ENCODE measurements around the gene CRBN.

The CRBN gene

DNA sequence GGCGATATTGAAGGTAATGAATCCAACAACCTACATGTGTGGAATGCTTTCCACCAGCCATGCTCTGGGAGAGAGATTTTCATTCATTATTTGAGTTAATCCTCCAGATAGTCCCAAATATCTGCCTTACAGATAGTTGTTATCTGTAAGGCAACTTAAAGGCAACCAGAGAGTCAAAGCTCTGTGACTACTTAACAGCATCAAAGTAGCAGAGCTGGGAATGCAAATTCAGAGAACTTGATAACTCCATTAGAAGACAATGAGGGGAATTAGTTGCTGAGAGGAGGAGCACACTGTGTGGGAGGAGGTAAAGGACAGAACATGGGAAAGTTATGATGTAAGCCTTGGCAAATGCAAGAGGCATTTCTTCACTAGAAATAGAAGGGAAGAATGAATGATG, 10.5 kb upstream of the CRBN start:
- TF ChIP-seq CEBPB (IDR thresholded peaks at IDR 0.05) (no peak), ZBTB7A (IDR thresholded peaks at IDR 0.05; ENCODE audit: low read depth) (no peak), RAD21 (IDR thresholded peaks at IDR 0.05; ENCODE audit: low read depth) (no peak), TEAD4 (IDR thresholded peaks at IDR 0.05) (no peak), NFIC (IDR thresholded peaks at IDR 0.05) (no peak), YY1 (IDR thresholded peaks at IDR 0.05; ENCODE audit: low read depth) (no peak), TCF12 (IDR thresholded peaks at IDR 0.05; ENCODE audit: low read depth) (no peak), CREB1 (IDR thresholded peaks at IDR 0.05; ENCODE audit: low read depth) (no peak), EP300 (IDR thresholded peaks at IDR 0.05; ENCODE audit: borderline replicate concordance) (no peak), EGR1 (IDR thresholded peaks at IDR 0.05) (no peak), FOXM1 (IDR thresholded peaks at IDR 0.05; ENCODE audit: borderline replicate concordance, low read depth) (no peak), TAF1 (IDR thresholded peaks at IDR 0.05; ENCODE audit: low read depth) (no peak)
- TF ChIP-seq, protein P1, sequence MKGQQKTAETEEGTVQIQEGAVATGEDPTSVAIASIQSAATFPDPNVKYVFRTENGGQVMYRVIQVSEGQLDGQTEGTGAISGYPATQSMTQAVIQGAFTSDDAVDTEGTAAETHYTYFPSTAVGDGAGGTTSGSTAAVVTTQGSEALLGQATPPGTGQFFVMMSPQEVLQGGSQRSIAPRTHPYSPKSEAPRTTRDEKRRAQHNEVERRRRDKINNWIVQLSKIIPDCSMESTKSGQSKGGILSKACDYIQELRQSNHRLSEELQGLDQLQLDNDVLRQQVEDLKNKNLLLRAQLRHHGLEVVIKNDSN (IDR thresholded peaks at IDR 0.05), result no peak
- TF ChIP-seq, protein P2, sequence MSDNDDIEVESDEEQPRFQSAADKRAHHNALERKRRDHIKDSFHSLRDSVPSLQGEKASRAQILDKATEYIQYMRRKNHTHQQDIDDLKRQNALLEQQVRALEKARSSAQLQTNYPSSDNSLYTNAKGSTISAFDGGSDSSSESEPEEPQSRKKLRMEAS (IDR thresholded peaks at IDR 0.05), result no peak
- TF ChIP-seq, protein P3, sequence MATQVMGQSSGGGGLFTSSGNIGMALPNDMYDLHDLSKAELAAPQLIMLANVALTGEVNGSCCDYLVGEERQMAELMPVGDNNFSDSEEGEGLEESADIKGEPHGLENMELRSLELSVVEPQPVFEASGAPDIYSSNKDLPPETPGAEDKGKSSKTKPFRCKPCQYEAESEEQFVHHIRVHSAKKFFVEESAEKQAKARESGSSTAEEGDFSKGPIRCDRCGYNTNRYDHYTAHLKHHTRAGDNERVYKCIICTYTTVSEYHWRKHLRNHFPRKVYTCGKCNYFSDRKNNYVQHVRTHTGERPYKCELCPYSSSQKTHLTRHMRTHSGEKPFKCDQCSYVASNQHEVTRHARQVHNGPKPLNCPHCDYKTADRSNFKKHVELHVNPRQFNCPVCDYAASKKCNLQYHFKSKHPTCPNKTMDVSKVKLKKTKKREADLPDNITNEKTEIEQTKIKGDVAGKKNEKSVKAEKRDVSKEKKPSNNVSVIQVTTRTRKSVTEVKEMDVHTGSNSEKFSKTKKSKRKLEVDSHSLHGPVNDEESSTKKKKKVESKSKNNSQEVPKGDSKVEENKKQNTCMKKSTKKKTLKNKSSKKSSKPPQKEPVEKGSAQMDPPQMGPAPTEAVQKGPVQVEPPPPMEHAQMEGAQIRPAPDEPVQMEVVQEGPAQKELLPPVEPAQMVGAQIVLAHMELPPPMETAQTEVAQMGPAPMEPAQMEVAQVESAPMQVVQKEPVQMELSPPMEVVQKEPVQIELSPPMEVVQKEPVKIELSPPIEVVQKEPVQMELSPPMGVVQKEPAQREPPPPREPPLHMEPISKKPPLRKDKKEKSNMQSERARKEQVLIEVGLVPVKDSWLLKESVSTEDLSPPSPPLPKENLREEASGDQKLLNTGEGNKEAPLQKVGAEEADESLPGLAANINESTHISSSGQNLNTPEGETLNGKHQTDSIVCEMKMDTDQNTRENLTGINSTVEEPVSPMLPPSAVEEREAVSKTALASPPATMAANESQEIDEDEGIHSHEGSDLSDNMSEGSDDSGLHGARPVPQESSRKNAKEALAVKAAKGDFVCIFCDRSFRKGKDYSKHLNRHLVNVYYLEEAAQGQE (IDR thresholded peaks at IDR 0.05; ENCODE audit: low read depth), result no peak

DNA sequence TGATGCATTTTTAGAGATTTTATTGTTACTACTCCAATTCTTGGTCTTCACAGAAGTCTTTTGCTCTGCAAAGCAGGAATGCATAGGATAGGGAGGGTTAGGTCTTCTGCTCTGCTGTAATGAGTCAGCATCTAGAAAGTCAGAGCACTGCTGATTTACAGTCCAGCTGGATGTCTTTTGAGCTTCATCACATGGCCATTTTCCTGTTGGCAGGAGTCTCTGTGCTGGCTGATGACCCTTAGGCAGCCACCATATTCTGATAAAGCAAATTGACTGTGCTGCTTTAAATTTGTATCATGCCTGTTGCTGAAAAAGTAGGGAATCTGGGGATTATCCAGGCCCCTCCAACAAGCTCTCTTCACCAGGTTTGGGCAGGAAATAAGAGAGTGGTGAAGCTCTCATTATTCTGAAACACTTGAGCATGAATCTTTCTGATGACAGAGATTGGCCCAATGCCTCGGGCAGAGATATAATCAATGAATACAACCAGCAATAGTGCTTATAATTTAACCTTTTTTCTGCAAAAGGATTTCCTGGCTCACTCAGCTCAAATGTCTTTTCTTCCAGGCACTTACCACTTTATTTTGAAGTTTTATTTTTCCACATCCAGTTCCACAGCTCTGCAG, 9.7 kb upstream of the CRBN start:
- TF ChIP-seq CREB1 (IDR thresholded peaks at IDR 0.05; ENCODE audit: low read depth) (no peak), EGR1 (IDR thresholded peaks at IDR 0.05) (no peak), FOXM1 (IDR thresholded peaks at IDR 0.05; ENCODE audit: borderline replicate concordance, low read depth) (no peak), TEAD4 (IDR thresholded peaks at IDR 0.05) (no peak), TAF1 (IDR thresholded peaks at IDR 0.05; ENCODE audit: low read depth) (no peak), TCF12 (IDR thresholded peaks at IDR 0.05; ENCODE audit: low read depth) (no peak), ZBTB7A (IDR thresholded peaks at IDR 0.05; ENCODE audit: low read depth) (no peak), RAD21 (IDR thresholded peaks at IDR 0.05; ENCODE audit: low read depth) (no peak), EP300 (IDR thresholded peaks at IDR 0.05; ENCODE audit: borderline replicate concordance) (no peak), CEBPB (IDR thresholded peaks at IDR 0.05) (no peak), NFIC (IDR thresholded peaks at IDR 0.05) (no peak), YY1 (IDR thresholded peaks at IDR 0.05; ENCODE audit: low read depth) (no peak)
- TF ChIP-seq, protein P1 (IDR thresholded peaks at IDR 0.05), result no peak
- TF ChIP-seq, protein P3 (IDR thresholded peaks at IDR 0.05; ENCODE audit: low read depth), result no peak
- TF ChIP-seq, protein P2 (IDR thresholded peaks at IDR 0.05), result no peak

DNA sequence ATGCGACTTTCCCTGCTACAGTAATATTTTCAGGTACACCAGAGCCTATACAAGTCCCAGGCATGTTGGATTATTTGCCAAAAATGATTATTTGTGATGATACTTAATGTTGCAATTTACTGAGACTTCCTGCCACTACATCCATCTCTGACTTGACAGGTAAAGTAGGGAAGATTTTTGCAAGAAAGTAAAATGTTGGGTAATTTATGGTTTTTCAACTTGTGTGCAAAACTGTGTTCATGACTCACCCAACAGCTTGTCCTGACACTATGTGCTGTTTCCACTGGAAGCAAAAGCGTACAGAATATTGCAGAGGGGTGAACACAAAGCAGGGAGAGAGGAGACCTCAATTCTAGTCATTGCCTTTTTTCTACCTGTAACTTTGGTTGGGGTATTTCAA, 5.4 kb upstream of the CRBN start:
- TF ChIP-seq CREB1 (IDR thresholded peaks at IDR 0.05; ENCODE audit: low read depth) (no peak), CEBPB (IDR thresholded peaks at IDR 0.05) (no peak), TAF1 (IDR thresholded peaks at IDR 0.05; ENCODE audit: low read depth) (no peak), EGR1 (IDR thresholded peaks at IDR 0.05) (no peak), YY1 (IDR thresholded peaks at IDR 0.05; ENCODE audit: low read depth) (no peak), RAD21 (IDR thresholded peaks at IDR 0.05; ENCODE audit: low read depth) (no peak), NFIC (IDR thresholded peaks at IDR 0.05) (no peak), FOXM1 (IDR thresholded peaks at IDR 0.05; ENCODE audit: borderline replicate concordance, low read depth) (no peak), TCF12 (IDR thresholded peaks at IDR 0.05; ENCODE audit: low read depth) (no peak), ZBTB7A (IDR thresholded peaks at IDR 0.05; ENCODE audit: low read depth) (no peak)
- TF ChIP-seq, protein P1 (IDR thresholded peaks at IDR 0.05), result no peak
- TF ChIP-seq, protein P3 (IDR thresholded peaks at IDR 0.05; ENCODE audit: low read depth), result no peak
- TF ChIP-seq, protein P2 (IDR thresholded peaks at IDR 0.05), result no peak
